ENCODE measurements around the gene CTIF. TPM values are rescaled to one million over a fixed set of nuclear protein-coding genes. Genes with fewer than 3 reads are reported as not detected.

CTIF gene
- total and polyA plus RNA-seq, 5 donors from 2014 or later: 0.23 to 1.8 TPM; not detected in 3

DNA sequence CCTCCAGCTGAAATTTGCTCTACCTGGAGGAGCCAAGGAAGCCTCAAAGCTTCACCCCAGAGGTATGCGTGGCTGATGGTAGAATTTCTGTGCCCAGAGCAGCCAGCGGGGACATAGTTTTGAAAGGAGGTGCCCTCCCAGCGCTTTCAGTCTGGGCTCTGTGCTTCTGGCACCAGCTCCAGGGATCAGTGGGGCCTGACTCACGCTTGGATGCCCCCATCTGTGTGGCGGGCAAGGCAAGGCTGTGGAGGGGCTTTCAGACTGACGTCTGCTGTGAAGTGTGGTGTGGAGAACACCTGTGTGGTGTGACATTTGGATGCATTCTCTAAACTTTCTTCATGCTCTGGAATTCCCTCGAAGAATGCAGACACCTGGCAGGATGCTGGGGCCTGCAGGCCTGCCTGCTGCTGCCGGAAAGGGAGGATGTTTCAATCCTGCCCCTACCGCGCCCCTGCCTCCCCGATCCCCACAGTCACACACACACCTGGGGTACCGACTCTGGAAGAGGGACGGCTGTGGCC, 84.1 kb downstream of the CTIF start:
- no peak for ATAC-seq (ENCODE audit: low read depth in 2 of 2)
- no peak overlapping the region for H3K4me3 Mint-ChIP-seq
- no peaks in the 10 kb centered on the region for H3K36me3 Mint-ChIP-seq
- no peaks in the 10 kb centered on the region for H3K4me1 ChIP-seq (ENCODE audit: control insufficient read depth, insufficient read depth, low read length, poor library complexity, severe bottlenecking)
- H3K27me3 Mint-ChIP-seq: no peaks in the 10 kb centered on the region
- no peak overlapping the region for H3K27ac Mint-ChIP-seq
- H3K4me1 Mint-ChIP-seq: no peaks in the 10 kb centered on the region
- H3K27me3 ChIP-seq (ENCODE audit: control insufficient read depth, insufficient read depth, low read length): no peaks in the 10 kb centered on the region
- no peak overlapping the region for H3K27ac ChIP-seq (ENCODE audit: insufficient read depth, low read length, poor library complexity, severe bottlenecking)
- no peaks in the 10 kb centered on the region for H3K9me3 Mint-ChIP-seq
- no peaks in the 10 kb centered on the region for H3K36me3 ChIP-seq (ENCODE audit: control insufficient read depth, insufficient read depth, low read length)
- H3K4me3 ChIP-seq (ENCODE audit: low read depth, low read length): no peak overlapping the region
- H3K9me3 ChIP-seq (ENCODE audit: control insufficient read depth in 2 of 2, low read length in 2 of 2): no peaks in the 10 kb centered on the region
- DNase-seq: no peak

DNA sequence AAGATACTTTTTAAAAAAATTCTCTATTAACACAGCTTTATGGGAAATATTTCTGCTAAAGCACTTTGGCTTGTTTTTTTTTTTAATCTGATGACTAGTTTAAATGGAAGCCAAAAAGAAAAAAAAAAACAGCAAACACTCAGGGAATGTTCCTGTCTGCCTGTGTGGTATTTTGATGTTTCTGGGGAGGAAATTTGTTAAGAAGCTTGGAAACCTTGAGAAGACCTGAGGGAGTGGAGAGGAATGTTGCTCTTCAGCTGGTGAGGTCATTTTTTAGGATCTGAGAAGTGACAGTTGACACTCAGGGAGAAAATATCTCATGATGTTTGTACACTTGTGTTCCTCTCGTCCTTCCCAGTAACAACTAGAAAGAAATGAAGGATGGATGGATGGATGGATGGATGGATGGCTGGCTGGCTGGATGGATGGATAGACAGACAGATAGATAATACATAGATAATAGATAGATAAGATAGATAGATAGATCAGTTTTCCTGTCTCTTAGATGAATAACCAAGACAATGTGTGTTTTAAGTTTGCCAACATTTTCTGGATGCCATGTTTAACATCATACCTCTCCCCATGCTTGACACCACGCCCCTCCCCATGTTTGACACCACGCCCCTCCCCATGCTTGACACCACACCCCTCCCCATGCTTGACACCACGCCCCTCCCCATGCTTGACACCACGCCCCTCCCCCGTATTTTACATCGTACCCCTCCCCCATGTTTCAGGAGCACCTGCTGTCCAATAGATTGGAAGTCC, 84.8 kb downstream of the CTIF start:
- no peaks in the 10 kb centered on the region for H3K4me1 ChIP-seq (ENCODE audit: control insufficient read depth, insufficient read depth, low read length, poor library complexity, severe bottlenecking)
- no peak for ATAC-seq (ENCODE audit: low read depth in 2 of 2)
- no peaks in the 10 kb centered on the region for H3K36me3 ChIP-seq (ENCODE audit: control insufficient read depth, insufficient read depth, low read length)
- Mint-ChIP-seq H3K9me3 (no peaks in the 10 kb centered on the region), H3K27ac (peak overlapping the region in 1 of 3 donors; percentile 14), H3K27me3 (no peaks in the 10 kb centered on the region), H3K4me3 (no peak overlapping the region), H3K36me3 (no peaks in the 10 kb centered on the region), H3K4me1 (no peaks in the 10 kb centered on the region)
- no peaks in the 10 kb centered on the region for H3K9me3 ChIP-seq (ENCODE audit: control insufficient read depth in 2 of 2, low read length in 2 of 2)
- peaks cover 2% of the 10 kb centered on the region for H3K27me3 ChIP-seq (ENCODE audit: control insufficient read depth, insufficient read depth, low read length)
- DNase-seq: no peak
- no peak overlapping the region for H3K27ac ChIP-seq (ENCODE audit: insufficient read depth, low read length, poor library complexity, severe bottlenecking)
- H3K4me3 ChIP-seq (ENCODE audit: low read depth, low read length): no peak overlapping the region

DNA sequence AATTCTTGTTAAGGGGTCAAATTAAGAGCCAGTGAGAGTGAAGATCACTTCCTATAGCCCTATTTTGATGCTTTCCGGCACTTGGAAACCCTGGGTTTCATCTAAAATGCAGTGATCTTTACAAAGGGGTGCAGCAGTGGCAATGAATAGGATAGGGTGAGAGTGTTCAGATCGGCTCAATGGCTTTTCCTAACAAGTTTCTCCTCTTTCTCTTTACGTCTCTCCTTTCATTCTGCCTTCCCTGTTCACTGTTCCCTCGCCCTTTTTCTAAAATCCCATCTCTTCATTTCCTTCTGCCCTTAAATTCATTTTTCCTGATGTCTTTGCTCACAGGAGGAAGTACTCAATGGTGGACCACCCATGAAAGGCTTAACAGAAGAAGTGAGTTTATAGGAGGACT, 86.0 kb downstream of the CTIF start:
- H3K27me3 ChIP-seq (ENCODE audit: control insufficient read depth, insufficient read depth, low read length): peaks cover 2% of the 10 kb centered on the region
- H3K27ac Mint-ChIP-seq: no peak overlapping the region
- H3K27ac ChIP-seq (ENCODE audit: insufficient read depth, low read length, poor library complexity, severe bottlenecking): no peak overlapping the region
- H3K27me3 Mint-ChIP-seq: no peaks in the 10 kb centered on the region
- no peaks in the 10 kb centered on the region for H3K4me1 Mint-ChIP-seq
- no peaks in the 10 kb centered on the region for H3K9me3 ChIP-seq (ENCODE audit: control insufficient read depth in 2 of 2, low read length in 2 of 2)
- no peaks in the 10 kb centered on the region for H3K4me1 ChIP-seq (ENCODE audit: control insufficient read depth, insufficient read depth, low read length, poor library complexity, severe bottlenecking)
- no peaks in the 10 kb centered on the region for H3K9me3 Mint-ChIP-seq
- H3K36me3 ChIP-seq (ENCODE audit: control insufficient read depth, insufficient read depth, low read length): no peaks in the 10 kb centered on the region
- DNase-seq (no peak), ATAC-seq (ENCODE audit: low read depth in 2 of 2) (no peak)
- no peak overlapping the region for H3K4me3 Mint-ChIP-seq
- H3K4me3 ChIP-seq (ENCODE audit: low read depth, low read length): no peak overlapping the region
- no peaks in the 10 kb centered on the region for H3K36me3 Mint-ChIP-seq

DNA sequence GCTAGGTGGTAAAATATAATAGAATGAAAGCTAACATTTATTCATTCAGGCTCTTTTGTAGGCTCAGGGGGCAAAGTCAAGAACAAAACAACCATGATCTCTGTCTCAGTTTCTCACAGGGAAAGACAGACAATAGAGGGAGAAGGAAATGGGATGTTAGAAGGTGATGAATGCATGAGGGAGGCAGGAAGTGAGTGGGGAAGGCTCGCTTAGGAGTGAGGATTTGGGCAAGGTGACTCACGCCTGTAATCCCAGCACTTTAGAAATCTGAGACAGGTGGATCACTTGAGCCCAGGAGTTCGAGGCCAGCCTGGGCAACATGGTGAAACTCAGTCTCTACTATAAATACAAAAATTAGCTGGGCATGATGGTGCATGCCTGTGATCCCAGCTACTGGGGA, 88.4 kb downstream of the CTIF start:
- Mint-ChIP-seq H3K4me3 (no peak overlapping the region), H3K27me3 (no peaks in the 10 kb centered on the region), H3K4me1 (no peaks in the 10 kb centered on the region), H3K9me3 (no peaks in the 10 kb centered on the region), H3K36me3 (no peaks in the 10 kb centered on the region), H3K27ac (no peak overlapping the region)
- Histone ChIP-seq H3K4me3 (ENCODE audit: low read depth, low read length) (no peak overlapping the region), H3K27ac (ENCODE audit: insufficient read depth, low read length, poor library complexity, severe bottlenecking) (no peak overlapping the region), H3K9me3 (ENCODE audit: control insufficient read depth in 2 of 2, low read length in 2 of 2) (no peaks in the 10 kb centered on the region), H3K36me3 (ENCODE audit: control insufficient read depth, insufficient read depth, low read length) (no peaks in the 10 kb centered on the region), H3K27me3 (ENCODE audit: control insufficient read depth, insufficient read depth, low read length) (peaks cover 2% of the 10 kb centered on the region), H3K4me1 (ENCODE audit: control insufficient read depth, insufficient read depth, low read length, poor library complexity, severe bottlenecking) (no peaks in the 10 kb centered on the region)
- DNase-seq: no peak
- ATAC-seq (ENCODE audit: low read depth in 2 of 2): no peak

DNA sequence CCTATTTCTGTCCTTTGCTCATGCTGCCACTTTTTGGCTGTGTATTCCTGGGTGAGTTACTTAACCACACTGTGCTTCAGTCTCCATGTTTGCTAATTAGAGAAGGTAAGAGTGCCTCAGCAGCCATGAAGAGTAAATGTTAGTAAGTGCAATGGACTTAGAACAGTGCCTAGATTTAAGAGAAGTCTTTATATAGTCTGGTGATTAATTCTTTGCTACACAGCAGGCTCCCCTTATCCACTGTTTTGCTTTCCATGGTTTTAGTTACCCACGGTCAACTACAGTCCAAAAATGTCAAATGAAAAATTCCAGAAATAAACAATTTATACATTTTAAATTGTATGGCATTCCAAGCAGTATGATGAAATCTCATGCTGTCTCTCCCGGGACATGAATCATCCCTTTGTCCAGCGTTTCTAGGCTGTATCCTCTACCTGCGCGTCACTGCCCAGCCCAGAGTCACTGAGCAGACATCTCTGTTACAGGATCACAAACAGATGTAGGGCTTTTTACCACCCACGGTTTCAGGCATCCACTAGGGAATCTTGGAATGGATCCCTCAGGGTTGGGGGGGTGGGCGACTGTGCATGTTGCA, 91.0 kb downstream of the CTIF start:
- Mint-ChIP-seq H3K27ac (no peak overlapping the region), H3K4me3 (no peak overlapping the region), H3K27me3 (no peaks in the 10 kb centered on the region), H3K36me3 (no peaks in the 10 kb centered on the region), H3K9me3 (no peaks in the 10 kb centered on the region), H3K4me1 (no peaks in the 10 kb centered on the region)
- Histone ChIP-seq H3K36me3 (ENCODE audit: control insufficient read depth, insufficient read depth, low read length) (no peaks in the 10 kb centered on the region), H3K9me3 (ENCODE audit: control insufficient read depth in 2 of 2, low read length in 2 of 2) (no peaks in the 10 kb centered on the region), H3K4me3 (ENCODE audit: low read depth, low read length) (no peak overlapping the region), H3K4me1 (ENCODE audit: control insufficient read depth, insufficient read depth, low read length, poor library complexity, severe bottlenecking) (no peaks in the 10 kb centered on the region), H3K27me3 (ENCODE audit: control insufficient read depth, insufficient read depth, low read length) (peaks cover 2% of the 10 kb centered on the region), H3K27ac (ENCODE audit: insufficient read depth, low read length, poor library complexity, severe bottlenecking) (no peak overlapping the region)
- no peak for DNase-seq
- ATAC-seq (ENCODE audit: low read depth in 2 of 2): no peak

DNA sequence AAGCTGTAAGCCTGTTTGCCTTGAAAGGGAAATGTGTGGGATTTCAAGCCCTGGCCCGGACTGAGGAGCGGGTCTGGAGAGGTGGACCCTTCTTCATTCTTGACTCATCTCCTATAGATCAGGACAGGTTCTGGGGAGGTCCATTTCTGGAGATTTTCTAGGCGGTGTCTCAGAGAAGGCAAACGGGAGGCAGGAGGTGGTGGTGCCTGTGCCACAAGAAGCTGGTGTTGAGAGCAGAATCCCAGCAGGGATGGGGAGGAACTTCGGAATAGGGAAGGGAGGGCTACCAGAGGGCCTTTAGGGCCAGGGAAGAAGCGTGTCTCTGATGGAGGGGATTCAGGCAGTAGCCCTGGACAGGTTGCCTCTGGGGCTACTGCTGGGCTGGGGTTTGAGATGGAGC, 93.0 kb downstream of the CTIF start:
- Histone ChIP-seq H3K36me3 (ENCODE audit: control insufficient read depth, insufficient read depth, low read length) (no peaks in the 10 kb centered on the region), H3K27me3 (ENCODE audit: control insufficient read depth, insufficient read depth, low read length) (peaks cover 2% of the 10 kb centered on the region), H3K4me1 (ENCODE audit: control insufficient read depth, insufficient read depth, low read length, poor library complexity, severe bottlenecking) (no peaks in the 10 kb centered on the region), H3K27ac (ENCODE audit: insufficient read depth, low read length, poor library complexity, severe bottlenecking) (no peak overlapping the region), H3K9me3 (ENCODE audit: control insufficient read depth in 2 of 2, low read length in 2 of 2) (no peaks in the 10 kb centered on the region), H3K4me3 (ENCODE audit: low read depth, low read length) (no peak overlapping the region)
- H3K27me3 Mint-ChIP-seq: peaks cover 5% of the 10 kb centered on the region
- no peaks in the 10 kb centered on the region for H3K9me3 Mint-ChIP-seq
- DNase-seq (no peak), ATAC-seq (ENCODE audit: low read depth in 2 of 2) (no peak)
- H3K36me3 Mint-ChIP-seq: no peaks in the 10 kb centered on the region
- no peaks in the 10 kb centered on the region for H3K4me1 Mint-ChIP-seq
- no peak overlapping the region for H3K4me3 Mint-ChIP-seq
- no peak overlapping the region for H3K27ac Mint-ChIP-seq

DNA sequence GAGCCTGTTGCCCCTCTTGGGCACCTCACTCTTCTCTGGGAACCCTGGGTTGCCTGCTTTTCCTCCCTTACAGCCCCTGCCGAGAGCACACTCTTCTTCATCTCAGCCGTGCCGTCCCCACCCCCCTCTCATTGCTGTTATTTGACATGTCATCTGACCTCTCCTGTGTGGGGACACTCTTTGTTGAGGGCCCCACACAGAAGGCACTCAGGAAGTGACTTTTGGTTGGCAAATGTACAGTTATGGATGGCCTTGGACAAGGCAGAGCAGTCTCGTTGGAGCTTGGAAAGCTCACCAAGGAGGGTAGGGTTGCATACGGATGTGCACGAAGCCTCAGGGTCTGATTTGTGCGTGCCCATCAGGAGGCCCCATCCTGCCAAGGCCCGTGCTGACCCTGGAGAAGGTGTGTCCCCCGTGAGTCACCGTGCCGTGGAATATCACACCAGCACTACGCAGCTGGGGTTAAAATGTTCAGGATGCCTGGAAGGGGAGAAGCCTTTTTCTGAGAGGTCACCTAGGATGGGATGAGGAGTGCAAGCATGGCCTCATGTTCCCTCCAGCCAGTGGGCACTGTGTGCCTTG, 93.9 kb downstream of the CTIF start:
- DNase-seq (no peak), ATAC-seq (ENCODE audit: low read depth in 2 of 2) (no peak)
- Mint-ChIP-seq H3K27ac (no peak overlapping the region), H3K27me3 (peaks cover 7% of the 10 kb centered on the region), H3K4me3 (no peak overlapping the region), H3K9me3 (no peaks in the 10 kb centered on the region), H3K4me1 (no peaks in the 10 kb centered on the region), H3K36me3 (no peaks in the 10 kb centered on the region)
- H3K27me3 ChIP-seq (ENCODE audit: control insufficient read depth, insufficient read depth, low read length): peaks cover 2% of the 10 kb centered on the region
- H3K27ac ChIP-seq (ENCODE audit: insufficient read depth, low read length, poor library complexity, severe bottlenecking): no peak overlapping the region
- H3K4me3 ChIP-seq (ENCODE audit: low read depth, low read length): no peak overlapping the region
- no peaks in the 10 kb centered on the region for H3K9me3 ChIP-seq (ENCODE audit: control insufficient read depth in 2 of 2, low read length in 2 of 2)
- H3K36me3 ChIP-seq (ENCODE audit: control insufficient read depth, insufficient read depth, low read length): no peaks in the 10 kb centered on the region
- no peaks in the 10 kb centered on the region for H3K4me1 ChIP-seq (ENCODE audit: control insufficient read depth, insufficient read depth, low read length, poor library complexity, severe bottlenecking)
